GM12878 (cell line): ENCODE measurements around the gene TNFAIP2. TPM values are rescaled to one million over a fixed set of nuclear protein-coding genes. Genes with fewer than 3 reads are reported as not detected.

Source experiments
- ATF2 ChIP-seq: IDR thresholded peaks from 2 replicates; pipeline ENCODE4 v1.6.1; 2012; ENCODE audit warnings: low read length, inconsistent platforms
- BRCA1 ChIP-seq: IDR thresholded peaks from 2 replicates; pipeline ENCODE4 v1.6.1; 2011; ENCODE audit warnings: low read depth, low read length, improper control_type of control experiment
- CBX3 ChIP-seq: fragments of 200-600 bp; sonication (generic); IDR thresholded peaks from 2 replicates; pipeline ENCODE4 v1.6.1; 2016; ENCODE audit warnings: low read depth, borderline replicate concordance
- E4F1 ChIP-seq: fragments of 450-650 bp; IDR thresholded peaks from 2 replicates; pipeline ENCODE4 v1.6.1; 2018; ENCODE audit warnings: borderline replicate concordance, mild to moderate bottlenecking; ENCODE audit not compliant: partially characterized antibody
- MYC ChIP-seq: IDR thresholded peaks from 2 replicates; pipeline ENCODE4 v1.6.1; 2011; ENCODE audit warnings: mild to moderate bottlenecking, low read length, moderate library complexity, inconsistent platforms; ENCODE audit not compliant: insufficient read depth, insufficient replicate concordance, insufficient read length, severe bottlenecking
- PBX3 ChIP-seq: IDR thresholded peaks from 2 replicates; pipeline ENCODE4 v1.6.1; 2011; ENCODE audit warnings: mild to moderate bottlenecking, low read depth, low read length, moderate library complexity; ENCODE audit not compliant: insufficient replicate concordance
- SMC3 ChIP-seq: IDR thresholded peaks from 2 replicates; pipeline ENCODE4 v1.6.1; 2011; ENCODE audit warnings: low read length, improper control_type of control experiment, borderline replicate concordance
- SPI1 ChIP-seq: IDR thresholded peaks from 2 replicates; pipeline ENCODE4 v1.6.1; 2011; ENCODE audit warnings: low read depth, mild to moderate bottlenecking, low read length, moderate library complexity, borderline replicate concordance; ENCODE audit not compliant: insufficient read depth
- SREBF2 ChIP-seq: IDR thresholded peaks from 2 replicates; pipeline ENCODE4 v1.6.1; 2012; ENCODE audit warnings: mild to moderate bottlenecking, low read length
- TBL1XR1 ChIP-seq: IDR thresholded peaks from 2 replicates; pipeline ENCODE4 v1.6.1; 2012; ENCODE audit warnings: low read depth, low read length, improper control_type of control experiment
- USF1 ChIP-seq: IDR thresholded peaks from 2 replicates; pipeline ENCODE4 v1.6.1; 2011; ENCODE audit warnings: borderline replicate concordance, low read depth, mild to moderate bottlenecking, moderate library complexity, mixed read lengths, low read length; ENCODE audit not compliant: insufficient read depth; ENCODE audit errors: extremely low read length
- USF2 ChIP-seq: IDR thresholded peaks from 2 replicates; pipeline ENCODE4 v1.6.1; 2011; ENCODE audit warnings: low read depth, low read length, improper control_type of control experiment, borderline replicate concordance
- WRNIP1 ChIP-seq: IDR thresholded peaks from 2 replicates; pipeline ENCODE4 v1.6.1; 2011; ENCODE audit warnings: low read depth, low read length, improper control_type of control experiment, borderline replicate concordance
- ZNF24 ChIP-seq: fragments of 450-650 bp; IDR thresholded peaks from 2 replicates; pipeline ENCODE4 v1.6.1; 2017; ENCODE audit warnings: antibody characterized with exemption, mild to moderate bottlenecking
- ZZZ3 ChIP-seq: IDR thresholded peaks from 2 replicates; pipeline ENCODE4 v1.6.1; 2011; ENCODE audit warnings: low read depth; ENCODE audit not compliant: control insufficient read depth, insufficient read length
- polyA plus RNA-seq, 11 experiments: library from polyadenylated mRNA; depleted of rRNA in 4 of 11; unstranded in 6 of 11; stranded (reverse) in 5 of 11; fragments of >200 nt; fragmentation: Nextera tagmentation in 4 of 11; fragmentation: Illumina TruSeq in 1 of 11; extraction: Ambion mirVana in 4 of 11; extraction: Trizol in 1 of 11; gene quantifications; 1 replicate in 1 of 11; 2 replicates in 10 of 11; pipeline versions ENCODE4 v1.2.1 to v1.2.3, GENCODE V29; 2011 to 2016; ENCODE audit warnings: inconsistent platforms in 2 of 11, missing spikeins in 2 of 11, low read depth in 1 of 11
- total RNA-seq, 4 experiments: library from RNA; depleted of rRNA in 3 of 4; stranded (reverse); fragments of >200 nt in 3 of 4; fragmentation: Illumina TruSeq in 1 of 4; extraction: Trizol in 1 of 4; gene quantifications; 2 replicates each; pipeline versions ENCODE4 v1.2.1 to v1.2.3, GENCODE V29; 2013 to 2021

The TNFAIP2 gene
- total and polyA plus RNA-seq, 10 of the 15 experiments (the other 5 are each of a cell fraction or from before 2014, with no cell fraction given) = 7.1 to 150 (median 74.5) TPM

GRCh38 chr14:103180331-103180730 is 57.1 kb downstream of the TNFAIP2 start (continued):
- TF ChIP-seq E4F1 (no peak), ZZZ3 (no peak), MYC (no peak), ATF2 (no peak), BRCA1 (no peak), SREBF2 (no peak), TBL1XR1 (no peak), CBX3 (no peak), SMC3 (no peak), SPI1 (no peak), USF1 (no peak), ZNF24 (no peak), WRNIP1 (no peak), PBX3 (no peak), USF2 (no peak)
